Measurements from ENCODE around the gene CENPK. TPM values are rescaled to one million over a fixed set of nuclear protein-coding genes. Genes with fewer than 3 reads are reported as not detected.

The CENPK gene
- total and polyA plus RNA-seq, 9 of the 15 experiments (the other 6 are each of a cell fraction or from before 2014, with no cell fraction given), result 30.8 to 134 (median 69.0) TPM

- TF ChIP-seq, protein P1, sequence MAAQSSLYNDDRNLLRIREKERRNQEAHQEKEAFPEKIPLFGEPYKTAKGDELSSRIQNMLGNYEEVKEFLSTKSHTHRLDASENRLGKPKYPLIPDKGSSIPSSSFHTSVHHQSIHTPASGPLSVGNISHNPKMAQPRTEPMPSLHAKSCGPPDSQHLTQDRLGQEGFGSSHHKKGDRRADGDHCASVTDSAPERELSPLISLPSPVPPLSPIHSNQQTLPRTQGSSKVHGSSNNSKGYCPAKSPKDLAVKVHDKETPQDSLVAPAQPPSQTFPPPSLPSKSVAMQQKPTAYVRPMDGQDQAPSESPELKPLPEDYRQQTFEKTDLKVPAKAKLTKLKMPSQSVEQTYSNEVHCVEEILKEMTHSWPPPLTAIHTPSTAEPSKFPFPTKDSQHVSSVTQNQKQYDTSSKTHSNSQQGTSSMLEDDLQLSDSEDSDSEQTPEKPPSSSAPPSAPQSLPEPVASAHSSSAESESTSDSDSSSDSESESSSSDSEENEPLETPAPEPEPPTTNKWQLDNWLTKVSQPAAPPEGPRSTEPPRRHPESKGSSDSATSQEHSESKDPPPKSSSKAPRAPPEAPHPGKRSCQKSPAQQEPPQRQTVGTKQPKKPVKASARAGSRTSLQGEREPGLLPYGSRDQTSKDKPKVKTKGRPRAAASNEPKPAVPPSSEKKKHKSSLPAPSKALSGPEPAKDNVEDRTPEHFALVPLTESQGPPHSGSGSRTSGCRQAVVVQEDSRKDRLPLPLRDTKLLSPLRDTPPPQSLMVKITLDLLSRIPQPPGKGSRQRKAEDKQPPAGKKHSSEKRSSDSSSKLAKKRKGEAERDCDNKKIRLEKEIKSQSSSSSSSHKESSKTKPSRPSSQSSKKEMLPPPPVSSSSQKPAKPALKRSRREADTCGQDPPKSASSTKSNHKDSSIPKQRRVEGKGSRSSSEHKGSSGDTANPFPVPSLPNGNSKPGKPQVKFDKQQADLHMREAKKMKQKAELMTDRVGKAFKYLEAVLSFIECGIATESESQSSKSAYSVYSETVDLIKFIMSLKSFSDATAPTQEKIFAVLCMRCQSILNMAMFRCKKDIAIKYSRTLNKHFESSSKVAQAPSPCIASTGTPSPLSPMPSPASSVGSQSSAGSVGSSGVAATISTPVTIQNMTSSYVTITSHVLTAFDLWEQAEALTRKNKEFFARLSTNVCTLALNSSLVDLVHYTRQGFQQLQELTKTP (IDR thresholded peaks at IDR 0.05; ENCODE audit: low read depth in 1 of 2, partially characterized antibody in 2 of 2), result no peak
- TF ChIP-seq TEAD4 (IDR thresholded peaks at IDR 0.05; ENCODE audit: low read length), result 0 out of 2 replicates have a peak, but pooled peaks have one; percentile 19
- TF ChIP-seq TEAD4 (CRISPR knock-in tag; IDR thresholded peaks at IDR 0.05; ENCODE audit: borderline replicate concordance), result no peak
- no peak for TF ChIP-seq FOXK1 (CRISPR knock-in tag; IDR thresholded peaks at IDR 0.05; ENCODE audit: borderline replicate concordance)
- TF ChIP-seq NR1H2 (CRISPR knock-in tag; IDR thresholded peaks at IDR 0.05), result no peak
- TF ChIP-seq, protein P2, sequence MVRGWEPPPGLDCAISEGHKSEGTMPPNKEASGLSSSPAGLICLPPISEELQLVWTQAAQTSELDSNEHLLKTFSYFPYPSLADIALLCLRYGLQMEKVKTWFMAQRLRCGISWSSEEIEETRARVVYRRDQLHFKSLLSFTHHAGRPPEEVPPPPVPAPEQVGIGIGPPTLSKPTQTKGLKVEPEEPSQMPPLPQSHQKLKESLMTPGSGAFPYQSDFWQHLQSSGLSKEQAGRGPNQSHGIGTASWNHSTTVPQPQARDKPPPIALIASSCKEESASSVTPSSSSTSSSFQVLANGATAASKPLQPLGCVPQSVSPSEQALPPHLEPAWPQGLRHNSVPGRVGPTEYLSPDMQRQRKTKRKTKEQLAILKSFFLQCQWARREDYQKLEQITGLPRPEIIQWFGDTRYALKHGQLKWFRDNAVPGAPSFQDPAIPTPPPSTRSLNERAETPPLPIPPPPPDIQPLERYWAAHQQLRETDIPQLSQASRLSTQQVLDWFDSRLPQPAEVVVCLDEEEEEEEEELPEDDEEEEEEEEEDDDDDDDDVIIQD (CRISPR knock-in tag; IDR thresholded peaks at IDR 0.05), result no peak
- TF ChIP-seq, protein P3, sequence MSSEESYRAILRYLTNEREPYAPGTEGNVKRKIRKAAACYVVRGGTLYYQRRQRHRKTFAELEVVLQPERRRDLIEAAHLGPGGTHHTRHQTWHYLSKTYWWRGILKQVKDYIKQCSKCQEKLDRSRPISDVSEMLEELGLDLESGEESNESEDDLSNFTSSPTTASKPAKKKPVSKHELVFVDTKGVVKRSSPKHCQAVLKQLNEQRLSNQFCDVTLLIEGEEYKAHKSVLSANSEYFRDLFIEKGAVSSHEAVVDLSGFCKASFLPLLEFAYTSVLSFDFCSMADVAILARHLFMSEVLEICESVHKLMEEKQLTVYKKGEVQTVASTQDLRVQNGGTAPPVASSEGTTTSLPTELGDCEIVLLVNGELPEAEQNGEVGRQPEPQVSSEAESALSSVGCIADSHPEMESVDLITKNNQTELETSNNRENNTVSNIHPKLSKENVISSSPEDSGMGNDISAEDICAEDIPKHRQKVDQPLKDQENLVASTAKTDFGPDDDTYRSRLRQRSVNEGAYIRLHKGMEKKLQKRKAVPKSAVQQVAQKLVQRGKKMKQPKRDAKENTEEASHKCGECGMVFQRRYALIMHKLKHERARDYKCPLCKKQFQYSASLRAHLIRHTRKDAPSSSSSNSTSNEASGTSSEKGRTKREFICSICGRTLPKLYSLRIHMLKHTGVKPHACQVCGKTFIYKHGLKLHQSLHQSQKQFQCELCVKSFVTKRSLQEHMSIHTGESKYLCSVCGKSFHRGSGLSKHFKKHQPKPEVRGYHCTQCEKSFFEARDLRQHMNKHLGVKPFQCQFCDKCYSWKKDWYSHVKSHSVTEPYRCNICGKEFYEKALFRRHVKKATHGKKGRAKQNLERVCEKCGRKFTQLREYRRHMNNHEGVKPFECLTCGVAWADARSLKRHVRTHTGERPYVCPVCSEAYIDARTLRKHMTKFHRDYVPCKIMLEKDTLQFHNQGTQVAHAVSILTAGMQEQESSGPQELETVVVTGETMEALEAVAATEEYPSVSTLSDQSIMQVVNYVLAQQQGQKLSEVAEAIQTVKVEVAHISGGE (CRISPR knock-in tag; IDR thresholded peaks at IDR 0.05), result no peak
- TF ChIP-seq RBM25 (IDR thresholded peaks at IDR 0.05; ENCODE audit: low read depth, low read length, severe bottlenecking), result no peak
- TF ChIP-seq BRD9 (IDR thresholded peaks at IDR 0.05; ENCODE audit: low read depth, partially characterized antibody), result no peak
- peak; percentile 73 for TF ChIP-seq JUND (IDR thresholded peaks at IDR 0.05; ENCODE audit: borderline replicate concordance, low read depth, low read length)
- TF ChIP-seq JUND (tag; IDR thresholded peaks at IDR 0.05; ENCODE audit: borderline replicate concordance, low read depth, low read length), result peak; percentile 71; the same call in 1 of the 3 replicates
- TF ChIP-seq WHSC1 (IDR thresholded peaks at IDR 0.05; ENCODE audit: low read length), result no peak
Observed at GRCh38 chr5:65539827-65540226, 23.1 kb downstream of the CENPK start (continued).

All from K562 (cell line).